Measurements from ENCODE around the gene PAMR1. TPM values are rescaled to one million over a fixed set of nuclear protein-coding genes. Genes with fewer than 3 reads are reported as not detected.

Gene PAMR1
- polyA plus RNA-seq, 2 of the 4 experiments (the other 2 are of a cell fraction) = not detected

DNA sequence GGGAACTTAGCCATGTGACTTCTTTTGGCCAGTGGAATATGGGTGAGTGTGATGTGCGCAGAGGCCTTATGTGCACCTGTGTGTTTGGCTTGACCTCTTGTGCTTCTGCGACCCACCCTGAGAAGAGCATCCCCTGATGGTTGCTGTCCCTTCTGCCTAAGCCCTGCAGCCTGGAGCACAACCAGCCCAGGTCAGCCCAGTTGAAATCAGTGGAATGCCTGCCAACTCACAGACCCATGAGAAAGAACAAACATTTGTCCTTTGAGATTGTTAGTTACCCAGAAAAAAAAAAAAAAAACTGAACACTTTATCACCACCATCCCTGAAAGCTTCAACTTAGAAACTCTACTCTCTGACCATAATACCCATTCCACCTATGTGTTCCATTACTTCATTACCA lies 38.5 kb downstream of the PAMR1 start:
- no peak overlapping the region for H3K4me3 ChIP-seq
- peaks cover 25% of the 10 kb centered on the region for H3K9me3 ChIP-seq
- H3K4me1 ChIP-seq = peaks cover 12% of the 10 kb centered on the region; the same call in 2 of the 3 replicates
- DNase-seq (ENCODE audit: low read depth in 1 of 2, low spot score in 1 of 2) = no peak
- CTCF ChIA-PET = interaction anchor here (0.6 to 4.9 kb wide), 25 partner anchors 9 to 1034 kb away, joined by 3 to 35 read pairs (median 4); partner anchors contain the start of gene FJX1
- no peak for FAIRE-seq
- POLR2A ChIA-PET = no interaction called here
- TF ChIP-seq, protein P1, sequence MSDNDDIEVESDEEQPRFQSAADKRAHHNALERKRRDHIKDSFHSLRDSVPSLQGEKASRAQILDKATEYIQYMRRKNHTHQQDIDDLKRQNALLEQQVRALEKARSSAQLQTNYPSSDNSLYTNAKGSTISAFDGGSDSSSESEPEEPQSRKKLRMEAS (IDR thresholded peaks at IDR 0.05) = no peak
- TF ChIP-seq HEYL (CRISPR knock-in tag; IDR thresholded peaks at IDR 0.05) = no peak
- no peak for TF ChIP-seq ESRRA (IDR thresholded peaks at IDR 0.05; ENCODE audit: borderline replicate concordance, low read length)
- no peak for TF ChIP-seq BHLHE40 (IDR thresholded peaks at IDR 0.05; ENCODE audit: low read depth, low read length)
- no peak for TF ChIP-seq NR3C1 (IDR thresholded peaks at IDR 0.05)
- no peak for TF ChIP-seq SREBF2 (IDR thresholded peaks at IDR 0.05)
- TF ChIP-seq HOXB13 (CRISPR knock-in tag; IDR thresholded peaks at IDR 0.05; ENCODE audit: low read depth) = no peak
- TF ChIP-seq POLR2A (IDR thresholded peaks at IDR 0.05; ENCODE audit: low read length) = no peak
- TF ChIP-seq PHF8 (IDR thresholded peaks at IDR 0.05; ENCODE audit: borderline replicate concordance, low read depth) = no peak
- TF ChIP-seq ZSCAN20 (CRISPR knock-in tag; IDR thresholded peaks at IDR 0.05) = no peak
- TF ChIP-seq JUN (IDR thresholded peaks at IDR 0.05) = no peak
- TF ChIP-seq ZNF302 (CRISPR knock-in tag; IDR thresholded peaks at IDR 0.05) = no peak
- no peak for TF ChIP-seq ELK1 (IDR thresholded peaks at IDR 0.05; ENCODE audit: low read depth, low read length)
- no peak for TF ChIP-seq CEBPB (IDR thresholded peaks at IDR 0.05)
- no peak for TF ChIP-seq KDM5A (IDR thresholded peaks at IDR 0.05)
- no peak for TF ChIP-seq HOXA7 (CRISPR knock-in tag; IDR thresholded peaks at IDR 0.05)
- 78% methylated on average over 2 of the region's 2 CpGs for WGBS (ENCODE audit: missing lambda C conversion rate)
- no peak overlapping the region for H3K4me2 ChIP-seq
- H3K27ac ChIP-seq = no peak overlapping the region
- ATAC-seq = no peak

DNA sequence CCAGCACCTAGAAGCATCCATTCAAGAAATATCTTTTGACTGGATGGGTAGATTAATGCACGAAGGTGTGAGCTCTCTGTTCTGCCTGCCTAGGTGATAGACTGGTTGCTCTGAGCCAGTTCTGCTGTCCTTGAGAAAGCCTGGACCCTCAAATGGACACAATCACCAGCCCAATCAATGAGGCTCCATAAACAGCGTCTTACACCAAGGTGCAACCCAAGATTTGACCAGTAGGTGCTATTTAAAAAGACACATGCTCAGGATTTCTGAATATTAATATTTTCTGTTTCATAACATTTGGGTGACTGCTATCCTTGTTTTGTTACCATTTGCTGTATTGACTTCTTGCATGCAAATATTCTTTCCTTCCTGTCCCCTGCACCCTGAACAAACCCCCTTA lies 39.0 kb downstream of the PAMR1 start:
- Histone ChIP-seq H3K4me1 (peaks cover 7% of the 10 kb centered on the region; the same call in 2 of the 3 replicates), H3K4me3 (no peak overlapping the region), H3K4me2 (no peak overlapping the region), H3K27ac (no peak overlapping the region), H3K9me3 (peaks cover 25% of the 10 kb centered on the region)
- TF ChIP-seq POLR2A (IDR thresholded peaks at IDR 0.05; ENCODE audit: low read length) (no peak), HOXA7 (CRISPR knock-in tag; IDR thresholded peaks at IDR 0.05) (no peak), MAZ (IDR thresholded peaks at IDR 0.05; ENCODE audit: borderline replicate concordance, low read depth, low read length) (no peak), CBX8 (IDR thresholded peaks at IDR 0.05) (no peak), CEBPB (IDR thresholded peaks at IDR 0.05) (no peak), FOSB (CRISPR knock-in tag; IDR thresholded peaks at IDR 0.05) (no peak), HOXB13 (CRISPR knock-in tag; IDR thresholded peaks at IDR 0.05; ENCODE audit: low read depth) (no peak), TFCP2L1 (CRISPR knock-in tag; IDR thresholded peaks at IDR 0.05) (no peak)
- WGBS (ENCODE audit: missing lambda C conversion rate) = 35% methylated on average over 2 of the region's 2 CpGs
- ATAC-seq (peak; percentile 64 to 76; a peak in 5 of 6 replicates), DNase-seq (ENCODE audit: low read depth in 1 of 2, low spot score in 1 of 2) (peak; percentile 18 to 22), FAIRE-seq (no peak)
- ChIA-PET CTCF (interaction anchor here (0.9 to 4.9 kb wide), 22 partner anchors 9 to 781 kb away, joined by 3 to 35 read pairs (median 4); no protein-coding TSS in a partner anchor), POLR2A (no interaction called here)

DNA sequence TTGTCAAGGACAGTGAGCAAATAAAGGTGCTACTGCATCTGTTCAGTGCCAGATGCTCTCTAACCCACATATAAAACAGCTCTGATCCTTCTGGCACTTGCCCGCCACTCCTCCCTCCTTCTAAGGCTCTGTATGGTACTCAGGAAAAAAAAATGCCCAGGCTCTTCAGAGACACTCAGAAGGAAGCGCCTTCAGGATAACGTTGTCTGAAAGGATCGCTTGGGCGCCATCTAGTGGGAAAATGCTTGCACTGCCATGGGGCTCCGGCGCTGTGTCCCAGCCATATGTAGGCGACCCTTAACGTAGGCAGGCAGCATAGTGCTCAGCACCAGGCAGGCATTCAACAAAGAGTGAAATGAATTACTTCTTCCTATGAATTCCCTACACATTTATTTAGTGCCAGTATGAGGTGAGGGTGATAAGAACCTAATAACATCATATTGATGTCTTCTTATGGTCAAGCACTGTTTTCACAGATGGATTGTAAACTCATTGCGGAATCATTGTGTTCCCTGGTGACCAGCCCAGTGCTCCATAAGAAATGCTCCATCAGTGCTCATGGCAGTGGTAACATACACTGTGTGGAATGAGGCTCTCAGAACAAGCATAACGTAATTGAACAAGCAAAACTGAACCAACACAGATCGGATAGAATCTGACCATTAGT lies 39.6 kb downstream of the PAMR1 start:
- H3K27ac ChIP-seq = no peak overlapping the region
- no peak overlapping the region for H3K4me2 ChIP-seq
- 15% methylated on average over 12 of the region's 12 CpGs for WGBS (ENCODE audit: missing lambda C conversion rate)
- DNase-seq (ENCODE audit: low read depth in 1 of 2, low spot score in 1 of 2) (peak; percentile 65 to 77), FAIRE-seq (no peak), ATAC-seq (peak; percentile 96 to 99)
- ChIA-PET POLR2A (no interaction called here), CTCF (interaction anchor here (0.5 to 4.9 kb wide), 42 partner anchors 8 to 791 kb away, joined by 3 to 35 read pairs (median 4); no protein-coding TSS in a partner anchor)
- H3K4me1 ChIP-seq = peaks cover under 1% of the 10 kb centered on the region; the same call in 1 of the 3 replicates
- no peak overlapping the region for H3K4me3 ChIP-seq
- H3K9me3 ChIP-seq = peaks cover 28% of the 10 kb centered on the region
- no peak for TF ChIP-seq ZC3H11A (IDR thresholded peaks at IDR 0.05)
- no peak for TF ChIP-seq CBX2 (IDR thresholded peaks at IDR 0.05; ENCODE audit: borderline replicate concordance, low read depth)
- TF ChIP-seq USF2 (IDR thresholded peaks at IDR 0.05) = no peak
- no peak for TF ChIP-seq MYC (IDR thresholded peaks at IDR 0.05; ENCODE audit: borderline replicate concordance, low read length)
- TF ChIP-seq TFCP2L1 (CRISPR knock-in tag; IDR thresholded peaks at IDR 0.05) = no peak
- TF ChIP-seq KDM5A (IDR thresholded peaks at IDR 0.05) = no peak
- TF ChIP-seq CHD2 (IDR thresholded peaks at IDR 0.05; ENCODE audit: low read length, partially characterized antibody) = no peak
- TF ChIP-seq CTCF (IDR thresholded peaks at IDR 0.05) = peak; percentile 81
- TF ChIP-seq RAD21 (conservative IDR thresholded peaks at IDR 0.05 in 1 of 2, IDR thresholded peaks at IDR 0.05 in 1 of 2) = peak; percentile 69 to 75
- TF ChIP-seq JUN (IDR thresholded peaks at IDR 0.05) = no peak

All from A549 (cell line).